IMR-90 (cell line): ENCODE data around the gene ZNF335. TPM values are rescaled to one million over a fixed set of nuclear protein-coding genes. Genes with fewer than 3 reads are reported as not detected.
A peak's percentile ranks its signal among the peaks of the same experiment; 100 is the strongest.

Experiments
- ATAC-seq: fragments of 200-7000 bp; cut with Tn5 transposase; 2 replicates; pipeline ENCODE4 v1.9.1; 2020; ENCODE audit warnings: low read depth, mild to moderate bottlenecking, moderate library complexity
- BruUV-seq: library from RNA; stranded (reverse); fragments of 400-500 nt; replicated peaks from 2 replicates; lab custom pipeline; 2021; lab: Mats Ljungman, UMichigan
- CTCF ChIA-PET: fragments of 300-600 bp; formaldehyde crosslinking; extraction: SDS; loops from one replicate; lab custom pipeline; 2021; ENCODE audit warnings: antibody characterized with exemption; lab: Yijun Ruan, JAX
- POLR2A ChIA-PET: fragments of 300-600 bp; sonication (Branson Sonifier 250); formaldehyde crosslinking; loops from one replicate; lab custom pipeline; 2022; ENCODE audit warnings: antibody characterized with exemption; ENCODE audit not compliant: unreplicated experiment; lab: Charles Lee
- DNase-seq: peaks from one replicate; pipeline ENCODE4 v3.0.0; 2013
- H2AFZ ChIP-seq: replicated peaks from 2 replicates; pipeline ENCODE3; 2013; ENCODE audit warnings: low read length, mild to moderate bottlenecking; ENCODE audit not compliant: poor library complexity
- H2AK5ac ChIP-seq: 2 replicates; pipeline ENCODE4 v1.6.1; 2013; ENCODE audit warnings: low read depth, low read length, inconsistent platforms
- H2AK9ac ChIP-seq: replicated peaks from 2 replicates; pipeline ENCODE3; 2013; ENCODE audit warnings: mild to moderate bottlenecking, low read depth, low read length, moderate library complexity; ENCODE audit not compliant: poor library complexity
- H2BK120ac ChIP-seq: 2 replicates; pipeline ENCODE4 v1.6.1; 2013; ENCODE audit warnings: low read depth, low read length, inconsistent platforms
- H2BK15ac ChIP-seq: 3 replicates; pipeline ENCODE4 v1.6.1; 2013; ENCODE audit warnings: low read depth, low read length, inconsistent platforms
- H2BK20ac ChIP-seq: 2 replicates; pipeline ENCODE4 v1.6.1; 2013; ENCODE audit warnings: low read depth, mild to moderate bottlenecking, inconsistent platforms, low read length, moderate library complexity
- H2BK5ac ChIP-seq: 2 replicates; pipeline ENCODE4 v1.6.1; 2013; ENCODE audit warnings: mild to moderate bottlenecking, low read depth, low read length, inconsistent platforms; ENCODE audit not compliant: poor library complexity, severe bottlenecking
- H3K14ac ChIP-seq: replicated peaks from 2 replicates; pipeline ENCODE4 v1.6.1; 2013; ENCODE audit warnings: low read depth, low read length, inconsistent platforms
- H3K18ac ChIP-seq: 2 replicates; pipeline ENCODE4 v1.6.1; 2013; ENCODE audit warnings: low read depth, low read length, control low read depth
- H3K23ac ChIP-seq: 2 replicates; pipeline ENCODE4 v1.6.1; 2013; ENCODE audit warnings: low read depth, low read length, inconsistent platforms
- H3K27ac ChIP-seq: 2 replicates; pipeline ENCODE4 v1.5.1; 2013; ENCODE audit warnings: mild to moderate bottlenecking, control low read depth, low read length; ENCODE audit not compliant: insufficient read depth
- H3K27me3 ChIP-seq: 2 replicates; pipeline ENCODE4 v1.6.1; 2013; ENCODE audit warnings: low read length; ENCODE audit not compliant: control insufficient read depth, insufficient read depth
- H3K36me3 ChIP-seq: 2 replicates; pipeline ENCODE4 v1.6.1; 2013; ENCODE audit warnings: low read length, mixed read lengths; ENCODE audit not compliant: control insufficient read depth, insufficient read depth
- H3K4ac ChIP-seq: 2 replicates; pipeline ENCODE4 v1.6.1; 2013; ENCODE audit warnings: low read depth, low read length, inconsistent platforms
- H3K4me1 ChIP-seq: 2 replicates; pipeline ENCODE4 v1.6.1; 2013; ENCODE audit warnings: low read length, mixed read lengths; ENCODE audit not compliant: control insufficient read depth, insufficient read depth
- H3K4me2 ChIP-seq: 2 replicates; pipeline ENCODE4 v1.6.1; 2013; ENCODE audit warnings: low read depth, mild to moderate bottlenecking, control low read depth, low read length, moderate library complexity
- H3K4me3 ChIP-seq: 2 replicates; pipeline ENCODE4 v1.5.1; 2013; ENCODE audit warnings: low read depth, mild to moderate bottlenecking, control low read depth, low read length, moderate library complexity; ENCODE audit not compliant: insufficient read depth
- H3K56ac ChIP-seq: 2 replicates; pipeline ENCODE4 v1.6.1; 2013; ENCODE audit warnings: low read length, inconsistent platforms; ENCODE audit not compliant: insufficient read depth; ENCODE audit errors: extremely low read depth
- H3K79me1 ChIP-seq, 2 experiments: 2 replicates each; pipeline ENCODE4 v1.6.1; 2013; ENCODE audit warnings: low read length in 2 of 2, inconsistent platforms in 1 of 2, low read depth in 1 of 2
- H3K9ac ChIP-seq: 2 replicates; pipeline ENCODE4 v1.6.1; 2013; ENCODE audit warnings: low read depth, low read length, control low read depth
- H3K9me1 ChIP-seq: 2 replicates; pipeline ENCODE4 v1.6.1; 2013; ENCODE audit warnings: low read length, inconsistent platforms; ENCODE audit not compliant: insufficient read depth
- H3K9me3 ChIP-seq: 2 replicates; pipeline ENCODE4 v1.6.1; 2013; ENCODE audit warnings: low read length; ENCODE audit not compliant: control insufficient read depth, insufficient read depth
- H4K20me1 ChIP-seq: 2 replicates; pipeline ENCODE4 v1.6.1; 2013; ENCODE audit warnings: low read length, inconsistent platforms; ENCODE audit not compliant: insufficient read depth
- H4K5ac ChIP-seq: 2 replicates; pipeline ENCODE4 v1.6.1; 2013; ENCODE audit warnings: mild to moderate bottlenecking, low read depth, low read length, control low read depth
- H4K8ac ChIP-seq, 2 experiments: 2 replicates each; pipeline ENCODE4 v1.6.1; 2013; ENCODE audit warnings: low read depth in 2 of 2, low read length in 2 of 2, control low read depth in 1 of 2, inconsistent platforms in 1 of 2
- H4K91ac ChIP-seq: 2 replicates; pipeline ENCODE4 v1.6.1; 2013; ENCODE audit warnings: low read depth, low read length, inconsistent platforms; ENCODE audit not compliant: insufficient read depth
- BHLHE40 ChIP-seq: fragments of 150-350 bp; IDR thresholded peaks from 2 replicates; pipeline ENCODE4 v1.6.1; 2016; ENCODE audit warnings: mild to moderate bottlenecking, low read depth, low read length
- CEBPB ChIP-seq: IDR thresholded peaks from 2 replicates; pipeline ENCODE4 v1.6.1; 2012; ENCODE audit warnings: low read depth, low read length, improper control_type of control experiment
- CHD1 ChIP-seq: IDR thresholded peaks from 2 replicates; pipeline ENCODE4 v1.6.1; 2012; ENCODE audit warnings: low read depth, low read length, improper control_type of control experiment
- CTCF ChIP-seq: conservative IDR thresholded peaks from 2 replicates; pipeline ENCODE4 v1.5.1; 2012; ENCODE audit warnings: mild to moderate bottlenecking, low read depth, low read length, improper control_type of control experiment
- FOS ChIP-seq: fragments of 150-350 bp; IDR thresholded peaks from 2 replicates; pipeline ENCODE4 v1.6.1; 2016; ENCODE audit warnings: low read depth, low read length
- MXI1 ChIP-seq: IDR thresholded peaks from 2 replicates; pipeline ENCODE4 v1.6.1; 2012; ENCODE audit warnings: low read depth, mild to moderate bottlenecking, low read length, moderate library complexity, borderline replicate concordance
- NFE2L2 ChIP-seq: fragments of 150-350 bp; IDR thresholded peaks from 2 replicates; pipeline ENCODE4 v1.6.1; 2016; ENCODE audit warnings: low read depth, mild to moderate bottlenecking, low read length
- POLR2A ChIP-seq: IDR thresholded peaks from 2 replicates; pipeline ENCODE4 v1.6.1; 2012; ENCODE audit warnings: mild to moderate bottlenecking, low read depth, low read length
- RAD21 ChIP-seq: IDR thresholded peaks from 2 replicates; pipeline ENCODE4 v1.6.1; 2012; ENCODE audit warnings: low read length, improper control_type of control experiment
- RCOR1 ChIP-seq: IDR thresholded peaks from 2 replicates; pipeline ENCODE4 v1.6.1; 2012; ENCODE audit warnings: mild to moderate bottlenecking, low read length, improper control_type of control experiment; ENCODE audit not compliant: insufficient replicate concordance
- RFX5 ChIP-seq: IDR thresholded peaks from 2 replicates; pipeline ENCODE4 v1.8.0; 2012; ENCODE audit warnings: low read depth, mild to moderate bottlenecking, low read length, moderate library complexity
- SMC3 ChIP-seq: fragments of 150-350 bp; IDR thresholded peaks from 2 replicates; pipeline ENCODE4 v1.6.1; 2016; ENCODE audit warnings: low read depth, mild to moderate bottlenecking, antibody characterized with exemption, low read length, moderate library complexity
- USF2 ChIP-seq: fragments of 150-350 bp; IDR thresholded peaks from 2 replicates; pipeline ENCODE4 v1.6.1; 2017; ENCODE audit warnings: mild to moderate bottlenecking, antibody characterized with exemption, low read length, low read depth
- WGBS, 2 experiments: methylation state at CpG; one replicate each; pipeline versions ENCODE4 v1.1.5 to v1.1.7; 2013; ENCODE audit warnings: missing lambda C conversion rate in 2 of 2; ENCODE audit not compliant: insufficient read length in 1 of 2; ENCODE audit errors: extremely low coverage in 2 of 2; 5-methylcytosine and 5-hydroxymethylcytosine counted together
- dilution Hi-C: fragments of 300-500 bp; cut with HindIII; formaldehyde crosslinking; loops from one replicate; pipeline ENCODE4 v1.14.3; 2018; ENCODE audit warnings: low sequenced_read_pairs; ENCODE audit not compliant: unreplicated experiment
- in situ Hi-C: fragments of 300-500 bp; cut with MboI; formaldehyde crosslinking; loops from 3 replicates; pipeline ENCODE4 v1.14.3; 2019; ENCODE audit warnings: low sequenced_read_pairs, inconsistent platforms, mixed read lengths
- intact Hi-C: fragments of 100-400 bp; cut with micrococcal nuclease; formaldehyde crosslinking; loops from 2 replicates; pipeline ENCODE4 v1.10.0; 2022
- polyA plus RNA-seq, 3 experiments: library from polyadenylated mRNA; depleted of rRNA; stranded (reverse); fragments of >200 nt; gene quantifications; 2 replicates each; pipeline ENCODE4 v1.2.3, GENCODE V29; 2012; ENCODE audit warnings: low replicate concordance in 1 of 3
- total RNA-seq: library from RNA; depleted of rRNA; stranded (reverse); fragments of >200 nt; gene quantifications from 2 replicates; pipeline ENCODE4 v1.2.3, GENCODE V29; 2012
- TF ChIP-seq, protein P1 (sequence below): fragments of 150-350 bp; IDR thresholded peaks from 2 replicates; pipeline ENCODE4 v1.6.1; 2016; ENCODE audit warnings: low read depth, mild to moderate bottlenecking, low read length, moderate library complexity, borderline replicate concordance

The ZNF335 gene
- total and polyA plus RNA-seq, 2 of the 4 experiments (the other 2 are of a cell fraction), result 11.8 to 17.8 TPM

DNA sequence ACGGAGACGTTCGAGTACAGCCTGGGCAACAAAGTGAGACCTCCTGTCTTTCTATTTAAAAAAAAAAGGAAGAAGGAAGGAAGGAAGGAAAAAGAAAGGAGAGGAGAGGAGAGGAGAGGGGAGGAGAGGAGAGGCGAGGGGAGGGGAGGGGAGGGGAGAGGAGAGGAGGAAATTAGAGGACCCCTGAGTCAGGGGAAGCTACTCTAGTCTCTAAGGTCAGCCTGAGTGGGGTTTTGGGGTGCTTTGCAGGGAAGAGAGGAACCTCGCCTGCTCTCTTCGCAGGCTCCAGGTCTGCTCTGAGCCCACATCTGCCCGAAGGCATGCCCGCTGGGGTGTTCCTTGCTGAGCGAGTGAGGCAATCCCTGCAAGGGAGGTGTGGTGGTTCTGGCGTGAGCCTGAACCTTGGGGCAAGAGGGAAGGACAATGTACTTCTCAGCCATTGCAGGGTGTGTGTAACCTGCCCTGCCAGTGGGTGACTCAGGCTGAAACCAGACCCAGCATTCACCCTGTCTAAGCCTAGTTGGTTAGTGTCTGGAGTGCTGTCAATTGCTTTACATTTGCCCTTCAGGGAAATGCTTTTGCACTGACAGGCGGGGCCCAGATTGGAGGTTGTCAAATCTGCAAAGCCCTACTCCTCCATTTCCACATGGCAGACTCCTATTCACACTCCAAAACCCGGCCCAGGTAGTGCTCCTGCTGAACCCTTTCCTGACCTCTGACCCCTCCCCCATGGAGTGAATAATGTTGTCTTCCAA, 21.4 kb upstream of the ZNF335 start:
- Histone ChIP-seq H3K14ac (no peak overlapping the region), H3K9ac (no peak overlapping the region), H3K18ac (no peak overlapping the region), H4K20me1 (no peaks in the 10 kb centered on the region), H2BK20ac (no peak overlapping the region), H3K4ac (no peak overlapping the region), H4K91ac (no peak overlapping the region), H2BK15ac (no peak overlapping the region), H2AK9ac (no peak overlapping the region), H3K4me2 (no peak overlapping the region), H4K5ac (no peak overlapping the region), H2BK120ac (no peak overlapping the region), H3K9me1 (no peaks in the 10 kb centered on the region), H2BK5ac (no peak overlapping the region), H3K4me3 (no peak overlapping the region), H4K8ac (no peak overlapping the region), H3K79me1 (no peaks in the 10 kb centered on the region), H2AFZ (no peak overlapping the region), H3K56ac (no peak overlapping the region), H3K36me3 (no peaks in the 10 kb centered on the region), H3K27me3 (peaks cover 25% of the 10 kb centered on the region), H3K4me1 (no peaks in the 10 kb centered on the region), H3K27ac (no peak overlapping the region), H3K23ac (no peak overlapping the region; the same call in 1 of the 2 replicates), H2AK5ac (no peak overlapping the region), H3K9me3 (no peaks in the 10 kb centered on the region)
- CTCF ChIA-PET, result no interaction called here
- no TSS peak for BruUV-seq
- TF ChIP-seq CTCF, result no peak
- TF ChIP-seq, protein P1, sequence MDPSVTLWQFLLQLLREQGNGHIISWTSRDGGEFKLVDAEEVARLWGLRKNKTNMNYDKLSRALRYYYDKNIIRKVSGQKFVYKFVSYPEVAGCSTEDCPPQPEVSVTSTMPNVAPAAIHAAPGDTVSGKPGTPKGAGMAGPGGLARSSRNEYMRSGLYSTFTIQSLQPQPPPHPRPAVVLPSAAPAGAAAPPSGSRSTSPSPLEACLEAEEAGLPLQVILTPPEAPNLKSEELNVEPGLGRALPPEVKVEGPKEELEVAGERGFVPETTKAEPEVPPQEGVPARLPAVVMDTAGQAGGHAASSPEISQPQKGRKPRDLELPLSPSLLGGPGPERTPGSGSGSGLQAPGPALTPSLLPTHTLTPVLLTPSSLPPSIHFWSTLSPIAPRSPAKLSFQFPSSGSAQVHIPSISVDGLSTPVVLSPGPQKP, result no peak
- TF ChIP-seq CEBPB, result no peak
- no peak for TF ChIP-seq CHD1
- TF ChIP-seq SMC3, result no peak
- TF ChIP-seq USF2, result no peak
- TF ChIP-seq RCOR1, result no peak
- TF ChIP-seq RFX5, result no peak
- TF ChIP-seq RAD21, result no peak
- TF ChIP-seq MXI1, result no peak
- no peak for TF ChIP-seq NFE2L2
- no peak for TF ChIP-seq POLR2A
- no peak for TF ChIP-seq BHLHE40
- no peak for TF ChIP-seq FOS
- DNase-seq (peak; percentile 33), ATAC-seq (peak; percentile 64)
- in situ Hi-C loops, result no loop called here
- 80% methylated on average over 1 of the region's 12 CpGs; no CpG with 5 or more reads in 1 of the 2 experiments for WGBS, 2 experiments
- intact Hi-C loops, result no loop called here
- dilution Hi-C loops, result no loop called here
- POLR2A ChIA-PET, result no interaction called here
